Stimulated activated CD8-positive, alpha-beta memory T cell treated with anti-CD3 and anti-CD28 coated beads, Interleukin-2, amount 100 ng/mL, for 1 hour (primary cell): ENCODE results near the gene CEP350.

Source experiments
- DNase-seq, 2 donors: peaks; one replicate each; pipeline ENCODE4 v3.0.0-alpha.2; 2020; ENCODE audit warnings: low read depth in 2 of 2

The CEP350 gene

DNA sequence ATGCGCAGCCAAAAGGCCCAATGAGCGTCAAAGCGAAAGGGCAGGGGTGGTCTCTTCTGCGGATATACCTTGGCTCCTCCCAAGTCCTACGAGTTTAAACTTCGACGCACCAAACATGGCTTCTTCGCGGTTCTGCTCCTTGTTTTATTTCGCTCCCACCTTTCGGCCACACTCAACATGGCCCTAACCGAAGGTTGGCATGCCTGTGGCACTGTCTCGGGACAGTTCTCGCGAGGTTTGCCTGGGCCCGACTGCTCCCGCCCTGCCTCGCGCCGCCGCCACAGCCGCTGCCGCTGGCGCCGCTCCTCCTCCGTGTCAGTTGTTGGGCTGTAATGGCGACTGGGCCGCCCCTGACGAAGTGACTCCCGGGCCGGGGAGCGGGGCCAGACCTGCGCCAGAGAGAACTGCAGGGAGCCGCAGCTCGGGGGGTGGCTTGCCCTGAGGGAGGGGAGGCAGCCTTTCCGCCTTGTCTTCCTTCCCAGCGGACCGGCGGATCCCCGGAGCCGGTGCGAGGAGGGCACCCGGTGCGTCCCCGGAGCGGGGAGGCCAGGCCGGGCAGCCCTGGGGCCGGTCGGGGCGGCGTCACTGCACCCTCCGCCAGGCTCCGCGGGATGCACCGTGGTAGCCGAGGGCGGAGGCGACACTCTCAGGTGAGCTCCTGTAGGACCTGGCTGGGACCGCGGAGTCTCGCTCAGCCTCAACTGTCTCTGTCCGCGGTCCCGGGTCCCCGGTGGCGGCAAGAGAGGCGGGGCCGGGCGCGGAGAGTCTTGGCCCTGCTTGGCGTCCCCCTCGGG, at the start of gene CEP350:
CEP350 (plus strand) TSS at position 318 of the 794 bp plus-strand sequence. CDS start 31,372 bp downstream, outside the sequence.
- DNase-seq = peak; percentile 93 to 95

DNA sequence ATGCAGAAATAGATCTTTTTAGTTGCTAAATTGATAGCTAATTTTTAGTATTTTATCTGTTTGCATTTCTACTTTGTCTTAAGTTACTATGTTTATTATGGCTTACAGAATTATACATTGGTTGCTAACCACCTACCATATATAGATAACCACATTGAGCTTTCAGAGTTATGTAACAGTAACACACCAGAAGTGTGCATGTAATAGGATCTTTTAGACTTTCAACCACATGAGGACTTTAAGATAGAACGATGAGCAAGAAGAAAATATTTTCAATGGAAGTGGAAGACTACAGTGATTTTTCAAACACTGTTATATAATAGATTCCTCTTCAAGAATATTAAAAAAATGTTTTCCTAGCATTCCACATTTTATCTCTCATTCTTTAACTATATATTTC, 43.7 kb upstream of the CEP350 start:
- DNase-seq = no peak

GRCh38 chr1:179911812-179912211, 42.8 kb upstream of the CEP350 start:
- no peak for DNase-seq

DNA sequence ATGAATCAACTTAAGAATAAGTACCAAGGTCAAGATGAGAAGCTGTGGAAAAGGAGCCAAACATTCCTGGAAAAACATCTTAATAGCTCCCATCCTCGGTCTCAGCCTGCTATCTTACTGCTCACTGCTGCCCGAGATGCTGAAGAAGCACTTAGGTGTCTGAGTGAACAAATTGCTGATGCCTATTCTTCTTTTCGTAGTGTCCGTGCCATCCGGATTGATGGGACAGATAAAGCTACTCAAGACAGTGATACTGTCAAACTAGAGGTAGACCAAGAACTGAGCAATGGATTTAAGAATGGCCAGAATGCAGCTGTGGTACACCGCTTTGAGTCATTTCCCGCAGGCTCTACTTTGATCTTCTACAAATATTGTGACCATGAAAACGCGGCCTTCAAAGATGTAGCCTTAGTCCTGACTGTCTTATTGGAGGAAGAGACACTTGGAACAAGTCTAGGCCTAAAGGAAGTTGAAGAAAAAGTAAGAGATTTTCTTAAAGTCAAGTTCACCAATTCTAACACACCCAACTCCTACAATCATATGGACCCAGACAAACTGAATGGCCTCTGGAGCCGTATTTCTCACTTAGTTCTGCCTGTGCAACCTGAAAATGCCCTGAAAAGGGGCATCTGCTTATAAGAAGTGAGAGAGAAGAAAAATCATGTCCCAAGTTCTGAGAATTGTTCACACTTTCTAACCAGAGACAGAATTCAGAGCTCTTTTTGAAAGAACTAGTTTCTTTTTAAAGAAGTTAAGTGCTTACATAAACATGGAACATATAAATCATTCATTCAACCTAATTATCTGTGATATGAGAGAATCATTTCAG, 36.8 kb upstream of the CEP350 start:
- DNase-seq = no peak

GRCh38 chr1:179921472-179921871, 33.1 kb upstream of the CEP350 start:
- DNase-seq = no peak

DNA sequence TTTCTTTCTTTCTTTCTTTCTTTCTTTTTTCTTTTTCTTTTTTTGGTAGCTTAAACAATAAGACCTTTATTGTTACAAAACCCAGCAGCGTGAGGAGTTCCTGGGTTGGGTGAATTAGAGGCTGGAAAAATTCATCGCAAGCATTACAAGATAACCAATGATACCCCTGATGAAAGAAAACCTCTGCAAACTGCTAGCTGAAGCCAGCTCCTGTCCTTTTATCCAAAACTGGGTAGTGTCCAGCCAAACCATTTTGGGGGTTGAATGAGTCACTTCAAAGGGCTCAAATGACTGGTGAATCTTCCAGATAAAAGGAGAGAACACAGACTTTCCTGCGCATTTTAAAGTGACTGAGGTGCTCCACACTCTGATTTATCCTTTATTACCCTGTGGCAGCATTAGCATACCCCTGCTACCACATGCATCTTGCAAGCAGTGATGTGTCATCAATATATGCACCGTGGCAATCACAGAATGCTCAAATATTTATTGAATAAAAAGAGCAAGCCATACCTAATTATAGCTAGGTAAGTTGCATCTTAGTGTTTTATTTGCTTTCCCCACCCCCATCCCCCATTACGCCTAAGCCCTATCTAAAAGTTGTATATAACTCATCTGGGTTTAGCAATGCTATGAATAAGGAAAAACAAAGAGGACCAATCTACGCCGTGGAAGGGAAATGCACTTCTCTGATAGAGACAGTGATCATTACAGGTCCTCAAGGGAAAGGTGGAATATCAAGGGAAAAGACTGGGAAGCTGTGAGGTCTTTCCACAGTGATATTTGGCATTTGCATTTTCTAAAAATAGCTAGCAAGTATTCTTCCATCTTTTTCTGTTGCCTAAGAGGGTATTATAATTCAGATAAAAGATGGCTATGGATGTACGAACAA, 32.4 kb upstream of the CEP350 start:
- DNase-seq = no peak

- DNase-seq = no peak
Observed at GRCh38 chr1:179923029-179923428, 31.6 kb upstream of the CEP350 start.

DNA sequence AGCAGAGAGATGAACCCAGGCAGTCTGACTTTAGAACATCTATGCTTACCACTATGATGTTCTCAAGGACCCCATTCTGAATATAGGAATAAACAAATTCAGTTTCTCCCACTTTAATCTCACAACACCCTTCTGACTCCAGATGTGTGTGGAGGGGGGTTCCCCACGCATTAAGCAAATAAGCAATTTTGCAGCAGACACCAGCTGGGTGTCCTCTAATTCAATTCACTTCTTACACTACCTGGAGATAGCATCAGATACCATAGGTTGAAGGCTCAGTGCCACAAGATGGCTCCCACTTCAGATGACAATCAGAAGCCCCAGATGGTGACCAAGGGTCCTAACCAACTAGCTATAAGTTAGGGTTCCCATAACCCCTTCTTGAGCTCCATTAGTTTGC, 30.3 kb upstream of the CEP350 start:
- DNase-seq = no peak

GRCh38 chr1:179925302-179925701, 29.3 kb upstream of the CEP350 start:
- DNase-seq = no peak

- no peak for DNase-seq
Observed at GRCh38 chr1:179925922-179926849, 28.4 kb upstream of the CEP350 start.

GRCh38 chr1:179926850-179927205, 27.8 kb upstream of the CEP350 start:
- no peak for DNase-seq

DNA sequence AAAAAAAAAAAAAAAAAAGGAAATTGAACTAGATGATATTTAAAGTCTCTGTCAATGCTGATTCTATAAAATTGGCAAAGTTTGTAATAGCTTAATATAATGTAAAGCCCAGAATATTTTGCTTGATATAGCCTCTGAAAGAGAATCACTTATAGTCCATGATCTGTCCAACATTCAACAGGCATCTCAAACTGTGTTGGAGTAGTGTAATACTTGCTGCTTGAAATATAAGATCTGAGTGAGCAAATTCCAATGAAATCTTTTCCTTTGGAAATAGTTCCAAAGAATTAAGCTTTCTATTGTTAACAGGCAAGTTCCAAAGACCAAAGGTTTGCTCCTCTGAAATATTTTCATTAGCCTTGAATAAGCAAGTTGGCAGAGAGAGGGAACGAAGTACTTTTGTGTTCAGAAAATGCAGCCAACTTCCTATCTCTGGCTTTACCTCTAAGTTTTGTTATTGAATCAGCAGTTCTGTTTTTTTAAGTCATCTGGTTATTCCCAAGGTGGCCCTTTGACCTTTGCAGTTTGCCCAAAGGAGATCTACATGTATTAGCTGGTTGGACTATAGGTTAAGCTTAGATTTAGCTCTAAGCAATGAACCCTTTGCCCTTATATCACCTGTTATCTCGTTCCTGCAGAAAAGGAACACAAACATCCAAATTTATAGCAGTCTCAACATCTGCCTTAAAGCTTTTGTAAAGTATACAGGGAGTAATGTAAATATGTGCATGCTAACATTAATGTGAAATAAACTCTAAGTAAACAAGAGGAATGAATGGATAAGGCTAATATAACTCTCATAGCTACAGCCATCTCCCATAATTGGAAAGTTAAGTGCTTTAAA, 24.4 kb upstream of the CEP350 start:
- DNase-seq = no peak

- DNase-seq = no peak
Observed at GRCh38 chr1:179930867-179931266, 23.7 kb upstream of the CEP350 start.

DNA sequence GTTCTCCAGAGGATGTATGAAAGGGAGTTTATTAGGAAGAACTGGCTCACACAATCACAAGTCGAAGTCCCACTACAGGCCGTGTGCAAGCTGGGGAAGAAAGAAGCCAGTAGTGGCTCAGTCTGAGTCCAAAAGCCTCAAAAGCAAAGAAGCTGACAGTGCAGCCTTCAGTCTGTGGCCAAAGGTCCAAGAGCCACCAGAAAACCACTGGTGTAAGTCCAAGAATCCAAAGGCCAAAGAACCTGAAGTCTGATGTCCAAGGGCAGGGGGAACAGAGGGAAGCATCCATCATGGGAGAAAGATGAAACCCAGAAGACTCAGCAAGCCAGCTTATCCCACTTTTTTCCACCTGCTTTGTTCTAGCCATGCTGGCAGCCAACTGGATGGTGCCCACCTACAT, 21.4 kb upstream of the CEP350 start:
- DNase-seq = no peak

DNA sequence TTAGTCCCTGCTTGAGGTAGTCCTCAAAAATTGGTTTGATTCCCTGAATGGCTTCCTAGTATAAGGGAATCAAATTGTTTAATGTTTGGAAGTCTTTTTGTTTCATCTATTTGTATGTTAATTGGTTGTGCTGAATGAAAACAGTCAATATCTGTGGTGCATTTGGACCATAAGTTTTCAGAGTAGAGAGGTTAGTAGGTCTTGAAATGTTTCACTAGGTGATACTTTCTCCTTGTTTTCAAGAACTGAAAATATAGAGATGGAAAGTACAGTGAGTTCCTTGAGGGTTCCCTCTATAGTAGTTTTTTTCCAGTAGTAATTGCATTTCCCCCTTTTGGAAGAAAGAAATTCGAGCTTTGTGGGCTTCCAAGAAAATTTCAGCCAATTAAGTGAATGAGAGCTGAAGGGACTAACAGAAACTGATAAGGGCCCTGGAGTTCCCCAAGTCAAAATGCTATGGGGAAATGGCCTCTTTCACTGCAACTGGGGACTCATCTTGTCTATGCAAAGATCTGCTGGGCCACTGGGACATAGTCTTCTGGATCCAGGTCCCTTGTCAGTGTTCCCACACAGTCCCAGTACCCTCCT, 18.6 kb upstream of the CEP350 start:
- no peak for DNase-seq

DNA sequence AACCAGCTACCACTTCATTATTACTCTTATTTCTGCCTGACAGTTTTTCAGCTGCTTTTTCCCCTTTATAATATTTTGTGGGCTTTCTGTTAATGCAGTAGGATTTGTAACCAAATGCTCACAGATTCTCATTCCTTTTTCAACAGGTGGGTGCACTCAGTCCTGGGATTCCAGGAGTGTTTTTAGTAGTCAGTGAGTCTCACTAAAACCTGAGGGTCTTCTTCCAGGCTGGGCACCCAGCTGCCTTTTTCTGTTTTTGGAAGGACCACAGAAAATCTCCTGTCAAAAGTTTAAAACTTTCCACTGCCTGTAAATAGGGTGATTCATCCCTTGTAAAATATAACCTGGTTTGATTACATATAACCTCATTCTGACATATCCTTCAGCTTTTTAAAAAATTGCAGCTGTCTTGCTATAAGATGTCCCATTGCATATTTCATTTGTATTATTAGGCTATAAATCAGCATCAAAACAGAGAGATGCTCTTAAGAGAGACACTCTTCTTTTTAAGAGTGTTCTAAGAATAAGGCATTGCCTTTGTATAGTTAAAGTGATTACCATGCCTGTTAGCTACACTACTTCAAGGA, 16.8 kb upstream of the CEP350 start:
- no peak for DNase-seq

DNA sequence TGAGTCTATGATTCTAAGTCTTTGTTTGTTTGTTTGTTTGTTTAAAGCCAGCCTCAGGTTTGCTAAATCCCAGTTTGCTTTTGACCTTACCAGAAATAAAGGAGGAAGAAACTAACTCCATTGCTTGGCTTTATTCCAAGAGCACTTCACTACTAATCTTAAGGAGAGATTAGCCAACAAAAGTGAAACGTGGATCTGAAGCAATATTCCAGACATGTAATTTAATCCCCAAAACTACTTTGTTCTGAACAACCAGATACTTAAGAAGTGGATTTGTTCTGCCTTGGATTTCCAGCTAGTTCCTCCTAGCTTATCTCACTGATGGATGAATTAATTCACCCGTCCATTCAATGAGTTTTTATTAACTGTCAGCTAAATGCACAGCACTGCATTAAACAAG, 15.9 kb upstream of the CEP350 start:
- no peak for DNase-seq

- no peak for DNase-seq
Observed at GRCh38 chr1:179939941-179940340, 14.7 kb upstream of the CEP350 start.

DNA sequence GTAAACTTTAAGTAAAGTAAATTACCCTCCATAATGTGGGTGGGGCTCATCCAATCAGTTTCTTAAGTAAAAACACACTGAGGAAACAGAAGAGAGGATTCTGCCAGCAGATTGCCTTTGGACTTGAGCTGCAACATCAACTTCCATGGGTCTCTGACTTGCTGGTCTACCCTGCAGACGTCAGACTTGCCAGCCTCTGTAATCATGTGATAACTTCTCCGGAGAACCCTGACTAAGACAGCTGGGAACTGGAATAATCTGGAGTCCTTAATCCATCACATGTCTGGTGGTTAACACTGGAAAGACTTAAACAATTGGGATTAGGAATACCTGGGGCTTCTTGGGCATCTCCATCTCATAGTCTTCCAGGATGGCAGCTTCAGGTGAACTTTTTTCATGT, 13.2 kb upstream of the CEP350 start:
- no peak for DNase-seq
